T-helper 2 cell (primary cell): ENCODE results near the gene WBP2NL.
"Not testable (repeated sequence)": the region's sequence is repeated elsewhere in the genome, so short reads cannot be mapped to it uniquely, and the experiment has no call there.

Experiments
- DNase-seq, 5 experiments: peaks; one replicate each; pipeline versions ENCODE4 v3.0.0 to v3.0.0-alpha.2; 2012 to 2022

Gene WBP2NL

GRCh38 chr22:42033263-42034181 is 34.9 kb downstream of the WBP2NL start:
- peak in 1 of 5 experiments; percentile 43 for DNase-seq

GRCh38 chr22:42035256-42035655 is 36.7 kb downstream of the WBP2NL start:
- no peak for DNase-seq

- no peak for DNase-seq
Measured at GRCh38 chr22:42039271-42039670, 40.7 kb downstream of the WBP2NL start.

- DNase-seq, result no peak
Measured at GRCh38 chr22:42041784-42042183, 43.2 kb downstream of the WBP2NL start.

GRCh38 chr22:42050641-42051180 is 52.1 kb downstream of the WBP2NL start:
- DNase-seq, result no peak

- DNase-seq, result no peak
Measured at GRCh38 chr22:42052765-42053164, 54.2 kb downstream of the WBP2NL start.

- DNase-seq, result no peak
Measured at GRCh38 chr22:42056757-42057511, 58.3 kb downstream of the WBP2NL start.

GRCh38 chr22:42060489-42060888 is 61.9 kb downstream of the WBP2NL start:
- no peak for DNase-seq

GRCh38 chr22:42061041-42061440 is 62.5 kb downstream of the WBP2NL start:
- peak in 1 of 5 experiments; percentile 30 for DNase-seq

- no peak for DNase-seq
Measured at GRCh38 chr22:42062506-42063170, 64.0 kb downstream of the WBP2NL start.

- no peak for DNase-seq
Measured at GRCh38 chr22:42064629-42065028, 66.0 kb downstream of the WBP2NL start.

GRCh38 chr22:42065438-42066125 is 67.0 kb downstream of the WBP2NL start:
- no peak for DNase-seq

GRCh38 chr22:42066126-42066761 is 67.7 kb downstream of the WBP2NL start:
- no peak for DNase-seq

- DNase-seq, result no peak
Measured at GRCh38 chr22:42066937-42067336, 68.3 kb downstream of the WBP2NL start.

- no peak for DNase-seq
Measured at GRCh38 chr22:42067671-42068251, 69.2 kb downstream of the WBP2NL start.

- DNase-seq, result no peak
Measured at GRCh38 chr22:42068291-42068690, 69.7 kb downstream of the WBP2NL start.

- no peak for DNase-seq
Measured at GRCh38 chr22:42069801-42070516, 71.4 kb downstream of the WBP2NL start.

- peak; percentile 77 to 96 (median 89) for DNase-seq
Measured at GRCh38 chr22:42070517-42071422, 72.2 kb downstream of the WBP2NL start, which contains the start of gene NAGA. TSS of gene NAGA (minus strand) at chr22:42070812. CDS start at chr22:42070297, 515 bp downstream.

GRCh38 chr22:42071508-42071907 is 72.9 kb downstream of the WBP2NL start:
- not testable (repeated sequence) for DNase-seq
